Neuronal stem cell (in vitro differentiated cells): ENCODE data around the gene NECAB2.

Experiments used
- DNase-seq: peaks from one replicate; pipeline ENCODE4 v3.0.0-alpha.2; 2013; ENCODE audit warnings: low spot score
- H2AFZ ChIP-seq: one replicate; pipeline ENCODE4 v1.6.1; 2013; ENCODE audit warnings: mild to moderate bottlenecking, low read length, inconsistent platforms
- H2AK5ac ChIP-seq: 2 replicates; pipeline ENCODE4 v1.6.1; 2013; ENCODE audit warnings: low read depth, mild to moderate bottlenecking, inconsistent platforms, low read length, moderate library complexity, mixed read lengths
- H2BK120ac ChIP-seq: 2 replicates; pipeline ENCODE4 v1.6.1; 2013; ENCODE audit warnings: low read depth, mild to moderate bottlenecking, inconsistent platforms, low read length, moderate library complexity, mixed read lengths
- H2BK12ac ChIP-seq: one replicate; pipeline ENCODE4 v1.6.1; 2013; ENCODE audit warnings: low read length, inconsistent platforms
- H2BK15ac ChIP-seq: 2 replicates; pipeline ENCODE4 v1.6.1; 2013; ENCODE audit warnings: mild to moderate bottlenecking, low read length, inconsistent platforms, mixed read lengths
- H2BK5ac ChIP-seq: one replicate; pipeline ENCODE4 v1.6.1; 2013; ENCODE audit warnings: inconsistent platforms, mild to moderate bottlenecking, low read length, moderate library complexity
- H3K14ac ChIP-seq: one replicate; pipeline ENCODE4 v1.6.1; 2013; ENCODE audit warnings: low read length, inconsistent platforms
- H3K18ac ChIP-seq: 2 replicates; pipeline ENCODE4 v1.6.1; 2013; ENCODE audit warnings: low read length, inconsistent platforms
- H3K23ac ChIP-seq: 2 replicates; pipeline ENCODE4 v1.6.1; 2013; ENCODE audit warnings: low read depth, mild to moderate bottlenecking, mixed read lengths, low read length, inconsistent platforms; ENCODE audit not compliant: poor library complexity
- H3K27ac ChIP-seq: replicated peaks from 3 replicates; pipeline ENCODE4 v1.5.1; 2013; ENCODE audit warnings: low read length, inconsistent platforms
- H3K27me3 ChIP-seq, 3 experiments: 2 replicates each; pipeline ENCODE4 v1.6.1; 2013; ENCODE audit warnings: low read length in 3 of 3, mild to moderate bottlenecking in 2 of 3, inconsistent platforms in 1 of 3, low read depth in 1 of 3, mixed read lengths in 1 of 3, moderate library complexity in 1 of 3; ENCODE audit not compliant: control insufficient read depth in 3 of 3, insufficient read depth in 3 of 3
- H3K36me3 ChIP-seq, 2 donors: replicated peaks in 1 of 2; 2 replicates each; pipeline ENCODE4 v1.6.1; 2013; ENCODE audit warnings: low read length in 2 of 2; ENCODE audit not compliant: control insufficient read depth in 2 of 2, insufficient read depth in 2 of 2
- H3K4ac ChIP-seq: 2 replicates; pipeline ENCODE4 v1.6.1; 2013; ENCODE audit warnings: inconsistent platforms, mild to moderate bottlenecking, low read length, moderate library complexity
- H3K4me1 ChIP-seq, 2 donors: 1 replicate in 1 of 2; 2 replicates in 1 of 2; pipeline ENCODE4 v1.6.1; 2013; ENCODE audit warnings: low read length in 2 of 2, low read depth in 1 of 2; ENCODE audit not compliant: control insufficient read depth in 2 of 2, insufficient read depth in 1 of 2
- H3K4me2 ChIP-seq: one replicate; pipeline ENCODE4 v1.6.1; 2013; ENCODE audit warnings: mild to moderate bottlenecking, low read length, inconsistent platforms; ENCODE audit not compliant: insufficient read depth, poor library complexity, severe bottlenecking
- H3K4me3 ChIP-seq, 2 donors: 2 replicates each; pipeline ENCODE4 v1.5.1; 2013; ENCODE audit warnings: low read length in 2 of 2, mild to moderate bottlenecking in 2 of 2, inconsistent platforms in 1 of 2, moderate library complexity in 1 of 2
- H3K79me1 ChIP-seq: one replicate; pipeline ENCODE4 v1.6.1; 2013; ENCODE audit warnings: low read depth, mild to moderate bottlenecking, inconsistent platforms, low read length, moderate library complexity
- H3K9ac ChIP-seq: one replicate; pipeline ENCODE4 v1.6.1; 2013; ENCODE audit warnings: mild to moderate bottlenecking, low read depth, low read length, inconsistent platforms; ENCODE audit not compliant: poor library complexity
- H3K9me3 ChIP-seq, 2 donors: replicated peaks in 1 of 2; 2 replicates each; pipeline versions ENCODE3 to v1.6.1; 2013; ENCODE audit warnings: low read length in 2 of 2, mild to moderate bottlenecking in 2 of 2, inconsistent platforms in 1 of 2, low read depth in 1 of 2, mixed read lengths in 1 of 2, moderate library complexity in 1 of 2; ENCODE audit not compliant: control insufficient read depth in 2 of 2, insufficient read depth in 1 of 2
- H4K8ac ChIP-seq: one replicate; pipeline ENCODE4 v1.6.1; 2013; ENCODE audit warnings: low read depth, mild to moderate bottlenecking, inconsistent platforms, low read length, moderate library complexity
- H4K91ac ChIP-seq: one replicate; pipeline ENCODE4 v1.6.1; 2013; ENCODE audit warnings: low read length, low read depth, mild to moderate bottlenecking, inconsistent platforms; ENCODE audit not compliant: poor library complexity
- WGBS, 2 donors: extraction: QIAGEN DNeasy Blood & Tissue Kit; methylation state at CpG; one replicate each; pipeline ENCODE4 v1.1.7; 2013; ENCODE audit warnings: missing lambda C conversion rate in 2 of 2, mixed read lengths in 1 of 2; ENCODE audit not compliant: insufficient read length in 2 of 2, insufficient replicate concordance in 1 of 2; ENCODE audit errors: extremely low coverage in 2 of 2; 5-methylcytosine and 5-hydroxymethylcytosine counted together

Gene NECAB2

DNA sequence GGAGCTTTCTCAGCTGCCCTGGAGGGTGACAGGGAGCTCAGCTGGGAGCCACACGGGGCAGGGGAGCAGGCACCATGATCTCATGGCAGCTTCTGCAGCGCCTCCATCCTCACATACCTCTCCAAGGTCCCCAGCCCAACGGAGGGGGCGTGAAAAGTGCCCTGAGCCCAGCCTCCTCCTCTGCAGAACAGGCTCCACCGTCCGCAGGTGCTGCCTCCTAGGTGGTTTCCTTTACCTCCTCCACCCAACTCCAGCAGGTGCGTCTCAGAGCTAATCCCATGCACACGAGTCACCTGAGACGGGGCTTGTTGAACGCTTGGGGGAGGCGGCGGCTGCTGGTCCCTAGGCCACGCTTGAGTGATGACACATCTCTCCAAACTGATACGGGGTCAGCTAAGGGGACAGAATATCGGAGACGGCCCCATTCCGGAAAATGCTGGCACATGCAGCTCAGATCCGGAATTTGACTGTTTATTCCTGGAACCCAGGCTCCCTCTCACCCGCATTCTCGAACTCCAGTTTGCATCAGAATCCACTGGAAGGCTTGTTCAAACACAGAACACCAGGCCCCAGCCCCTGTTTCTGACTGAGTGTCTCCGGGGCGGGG is 74.9 kb downstream of the NECAB2 start:
- no CpG with 5 or more reads among the region's 22 CpGs for WGBS, 2 donors
- no peaks in the 10 kb centered on the region for H3K27me3 ChIP-seq
- peak overlapping the region; percentile 51 for H2AK5ac ChIP-seq
- H3K4me2 ChIP-seq = no peak overlapping the region
- no peaks in the 10 kb centered on the region for H3K36me3 ChIP-seq
- H3K23ac ChIP-seq = no peak overlapping the region
- peaks cover 0 to 3% of the 10 kb centered on the region in 2 donors for H3K9me3 ChIP-seq
- peak overlapping the region; percentile 71 for H2AFZ ChIP-seq
- no peak for DNase-seq
- H3K9ac ChIP-seq = no peak overlapping the region
- H2BK15ac ChIP-seq = peak overlapping the region; percentile 30
- H2BK12ac ChIP-seq = peak overlapping the region; percentile 43
- no peak overlapping the region for H3K4me3 ChIP-seq
- H3K18ac ChIP-seq = peak overlapping the region; percentile 31
- H2BK120ac ChIP-seq = no peak overlapping the region
- no peak overlapping the region for H4K8ac ChIP-seq
- H3K79me1 ChIP-seq = no peaks in the 10 kb centered on the region
- peak overlapping the region; percentile 19 for H2BK5ac ChIP-seq
- no peak overlapping the region for H3K4ac ChIP-seq
- H3K27ac ChIP-seq = no peak overlapping the region
- peaks cover 19 to 29% of the 10 kb centered on the region in 2 donors for H3K4me1 ChIP-seq
- H3K14ac ChIP-seq = no peak overlapping the region
- H4K91ac ChIP-seq = no peak overlapping the region

DNA sequence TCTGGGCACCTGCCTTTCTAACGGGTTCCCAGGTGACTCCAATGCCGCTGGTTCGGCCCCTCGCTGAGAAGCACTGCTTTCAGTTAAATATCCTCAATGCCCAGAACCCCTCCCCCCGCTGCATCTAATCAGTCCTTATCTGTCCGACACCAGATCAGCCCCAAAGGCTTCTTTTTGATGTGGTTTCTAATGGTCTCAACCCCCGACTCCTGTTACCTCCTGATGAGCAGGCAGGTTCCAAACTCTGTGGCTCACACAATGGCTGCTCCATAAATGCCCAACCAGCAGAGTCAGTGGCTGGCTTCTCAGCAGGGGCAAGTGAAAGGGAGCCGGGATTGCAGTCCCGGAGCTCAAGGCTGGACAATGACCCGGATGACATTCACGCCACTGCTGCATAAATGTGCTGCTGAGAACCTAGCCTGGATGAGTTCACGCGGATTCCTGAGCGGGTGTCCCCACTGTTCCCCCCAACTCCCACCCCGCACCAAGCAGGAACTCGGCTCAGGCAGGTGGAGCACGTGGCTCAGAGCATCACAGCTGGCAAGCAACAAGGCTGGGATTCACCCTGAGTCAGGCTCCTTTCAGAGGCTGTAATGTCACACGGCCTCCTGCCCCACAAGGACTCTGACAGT is 75.6 kb downstream of the NECAB2 start:
- H2AFZ ChIP-seq = peak overlapping the region; percentile 71
- no peak overlapping the region for H2AK5ac ChIP-seq
- H3K27me3 ChIP-seq = no peaks in the 10 kb centered on the region
- H3K4me1 ChIP-seq = peaks cover 24 to 33% of the 10 kb centered on the region in 2 donors
- H3K4ac ChIP-seq = no peak overlapping the region
- no peak overlapping the region for H3K23ac ChIP-seq
- DNase-seq = no peak
- H3K36me3 ChIP-seq = no peaks in the 10 kb centered on the region
- H3K18ac ChIP-seq = peak overlapping the region; percentile 63
- no peak overlapping the region for H2BK120ac ChIP-seq
- H4K91ac ChIP-seq = no peak overlapping the region
- H2BK5ac ChIP-seq = no peak overlapping the region
- H3K4me3 ChIP-seq = peak overlapping the region in 1 of 2 donors; percentile 11
- H3K14ac ChIP-seq = no peak overlapping the region
- no peak overlapping the region for H3K27ac ChIP-seq
- H3K79me1 ChIP-seq = no peaks in the 10 kb centered on the region
- no CpG with 5 or more reads among the region's 18 CpGs for WGBS, 2 donors
- H3K9ac ChIP-seq = no peak overlapping the region
- H2BK12ac ChIP-seq = no peak overlapping the region
- no peak overlapping the region for H4K8ac ChIP-seq
- H3K4me2 ChIP-seq = peak overlapping the region; percentile 3
- H2BK15ac ChIP-seq = no peak overlapping the region
- peaks cover 0 to 3% of the 10 kb centered on the region in 2 donors for H3K9me3 ChIP-seq

DNA sequence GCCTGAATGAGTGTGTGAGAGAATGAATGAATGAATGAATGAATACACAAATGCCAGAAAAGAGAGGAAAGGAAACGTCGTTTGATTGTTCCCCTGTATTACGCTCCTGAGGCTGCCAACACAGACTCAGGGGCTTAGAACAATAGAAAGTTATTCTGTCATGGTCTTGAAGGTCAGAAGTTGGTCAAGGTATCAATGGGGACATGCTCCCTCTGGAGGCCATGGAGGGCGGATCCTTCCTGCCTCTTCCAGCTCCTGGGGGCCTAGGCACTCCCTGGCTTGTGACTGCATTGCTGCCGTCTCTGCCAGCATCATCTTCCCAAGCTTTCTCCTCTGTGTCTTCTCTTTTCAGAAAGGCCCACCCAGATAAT is 76.1 kb downstream of the NECAB2 start:
- Histone ChIP-seq H2BK5ac (no peak overlapping the region), H3K9ac (no peak overlapping the region), H3K4ac (no peak overlapping the region), H3K4me1 (peaks cover 24 to 33% of the 10 kb centered on the region in 2 donors), H2AFZ (peak overlapping the region; percentile 71), H3K27ac (no peak overlapping the region), H2BK12ac (no peak overlapping the region), H2AK5ac (no peak overlapping the region), H3K4me2 (no peak overlapping the region), H3K4me3 (peak overlapping the region in 1 of 2 donors; percentile 1), H3K79me1 (no peaks in the 10 kb centered on the region), H4K8ac (no peak overlapping the region), H3K27me3 (no peaks in the 10 kb centered on the region), H3K9me3 (no peaks in the 10 kb centered on the region), H3K18ac (peak overlapping the region; percentile 63), H2BK15ac (no peak overlapping the region), H2BK120ac (no peak overlapping the region), H3K23ac (no peak overlapping the region), H3K36me3 (peaks cover 0 to 3% of the 10 kb centered on the region in 2 donors), H4K91ac (no peak overlapping the region), H3K14ac (no peak overlapping the region)
- DNase-seq = no peak
- no CpG with 5 or more reads among the region's 5 CpGs for WGBS, 2 donors

DNA sequence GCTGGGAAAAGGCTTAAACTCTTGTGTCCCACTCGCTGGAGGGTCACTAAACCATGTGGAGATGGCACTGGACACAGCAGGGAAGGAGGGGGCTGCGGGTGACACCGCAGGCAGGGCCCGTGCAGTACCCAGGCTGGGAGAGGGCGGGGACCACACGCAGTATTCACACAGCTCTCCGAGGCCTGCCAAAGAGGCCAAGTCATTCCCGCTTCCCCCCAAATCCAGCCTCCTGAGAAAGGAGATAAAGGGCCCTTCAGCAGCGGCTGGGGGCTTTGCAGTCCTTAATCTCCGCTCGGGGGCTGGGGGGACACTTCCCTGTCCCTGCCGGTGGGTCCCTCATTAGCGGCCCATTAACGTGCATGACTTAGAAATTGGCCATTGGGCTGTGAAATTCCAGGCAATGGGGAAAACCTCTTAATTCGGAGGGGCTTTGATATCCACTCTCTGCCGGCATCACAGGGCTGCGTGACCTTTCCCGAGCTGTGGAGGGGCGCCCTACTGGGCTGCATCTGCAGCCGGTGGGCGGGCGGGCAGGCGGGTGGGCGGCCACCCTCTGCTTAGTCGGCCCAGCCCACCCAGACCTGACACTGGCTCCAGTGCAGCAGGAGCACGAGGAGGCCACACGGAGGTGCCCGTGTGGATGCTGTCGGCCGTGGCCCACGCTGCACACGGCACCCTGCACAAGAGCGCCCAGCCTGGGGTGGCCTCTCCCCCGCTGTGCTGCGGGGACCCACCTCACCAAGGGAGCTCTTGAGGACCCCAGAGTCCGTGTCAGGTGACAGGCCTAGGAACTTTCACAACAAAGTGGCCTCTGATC is 77.2 kb downstream of the NECAB2 start:
- H2BK120ac ChIP-seq = no peak overlapping the region
- no peak overlapping the region for H3K4me3 ChIP-seq
- no peak overlapping the region for H3K4me2 ChIP-seq
- H3K14ac ChIP-seq = peak overlapping the region; percentile 0
- peak overlapping the region; percentile 2 for H2BK12ac ChIP-seq
- H3K18ac ChIP-seq = peak overlapping the region; percentile 95
- H2AK5ac ChIP-seq = peak overlapping the region; percentile 85
- no peak overlapping the region for H2BK5ac ChIP-seq
- H3K4ac ChIP-seq = no peak overlapping the region
- H2AFZ ChIP-seq = no peak overlapping the region
- H3K27me3 ChIP-seq = no peaks in the 10 kb centered on the region
- H3K27ac ChIP-seq = peak overlapping the region; percentile 82
- H3K23ac ChIP-seq = no peak overlapping the region
- no peaks in the 10 kb centered on the region for H3K9me3 ChIP-seq
- DNase-seq = peak; percentile 73
- H3K36me3 ChIP-seq = peaks cover 0 to 13% of the 10 kb centered on the region in 2 donors
- H3K4me1 ChIP-seq = peaks cover 24 to 33% of the 10 kb centered on the region in 2 donors
- H4K8ac ChIP-seq = no peak overlapping the region
- WGBS, 2 donors = no CpG with 5 or more reads among the region's 36 CpGs
- peak overlapping the region; percentile 72 for H2BK15ac ChIP-seq
- H3K9ac ChIP-seq = peak overlapping the region; percentile 68
- no peak overlapping the region for H4K91ac ChIP-seq
- H3K79me1 ChIP-seq = no peaks in the 10 kb centered on the region
